Brain microvascular endothelial cell (primary cell): ENCODE measurements around the gene TNIP1.

Source experiments
- DNase-seq: peaks from one replicate; pipeline ENCODE4 v3.0.0-alpha.2; 2020
- H3K27ac ChIP-seq: fragments of 250-450 bp; sonication (Bioruptor Pico); 2 replicates; pipeline ENCODE4 v1.5.1; 2020; ENCODE audit warnings: mild to moderate bottlenecking, moderate library complexity
- H3K27me3 ChIP-seq: fragments of 250-450 bp; sonication (Bioruptor Pico); replicated peaks from 2 replicates; pipeline ENCODE4 v1.5.1; 2020; ENCODE audit warnings: mild to moderate bottlenecking
- H3K36me3 ChIP-seq: fragments of 250-450 bp; sonication (Bioruptor Pico); replicated peaks from 2 replicates; pipeline ENCODE4 v1.5.1; 2020; ENCODE audit warnings: mild to moderate bottlenecking
- H3K4me3 ChIP-seq: 2 replicates; pipeline ENCODE4 v1.5.1; 2011; ENCODE audit warnings: low read depth, mild to moderate bottlenecking, control low read depth, low read length, moderate library complexity
- CTCF ChIP-seq: IDR thresholded peaks from 2 replicates; pipeline ENCODE4 v1.5.1; 2011; ENCODE audit warnings: low read depth, mild to moderate bottlenecking, moderate library complexity, low read length, control low read depth, inconsistent platforms; ENCODE audit errors: missing control alignments
- in situ Hi-C: cut with HindIII; loops from 2 replicates; pipeline ENCODE4 v1.10.0; 2017; ENCODE audit warnings: low sequenced_read_pairs, low pct_ligation_motif_present

Gene TNIP1

GRCh38 chr5:151086905-151087360, 6.1 kb upstream of the TNIP1 start:
- DNase-seq, result no peak
- in situ Hi-C loops, result no loop called here
- Histone ChIP-seq H3K27ac (no peak overlapping the region), H3K27me3 (no peaks in the 10 kb centered on the region), H3K4me3 (no peak overlapping the region), H3K36me3 (no peaks in the 10 kb centered on the region)
- no peak for TF ChIP-seq CTCF

GRCh38 chr5:151086192-151086869, 5.5 kb upstream of the TNIP1 start:
- in situ Hi-C loops, result no loop called here
- DNase-seq, result no peak

GRCh38 chr5:151085517-151086041, 4.7 kb upstream of the TNIP1 start:
- no peak overlapping the region for H3K4me3 ChIP-seq
- DNase-seq, result no peak
- no peaks in the 10 kb centered on the region for H3K36me3 ChIP-seq
- H3K27me3 ChIP-seq, result no peaks in the 10 kb centered on the region
- in situ Hi-C loops, result no loop called here
- peak overlapping the region; percentile 18 for H3K27ac ChIP-seq
- TF ChIP-seq CTCF, result no peak

More at GRCh38 chr5:151086192-151086869, 5.5 kb upstream of the TNIP1 start:
- no peak overlapping the region for H3K27ac ChIP-seq
- H3K4me3 ChIP-seq, result no peak overlapping the region
- no peak for TF ChIP-seq CTCF
- no peaks in the 10 kb centered on the region for H3K27me3 ChIP-seq
- H3K36me3 ChIP-seq, result no peaks in the 10 kb centered on the region

- H3K4me3 ChIP-seq, result no peak overlapping the region
- in situ Hi-C loops, result no loop called here
- no peak for TF ChIP-seq CTCF
- H3K27me3 ChIP-seq, result no peaks in the 10 kb centered on the region
- H3K36me3 ChIP-seq, result no peaks in the 10 kb centered on the region
- H3K27ac ChIP-seq, result no peak overlapping the region
- DNase-seq, result no peak
These were observed 3.5 kb upstream of the TNIP1 start for GRCh38 chr5:151084363-151084762.

GRCh38 chr5:151083081-151083676, 2.3 kb upstream of the TNIP1 start:
- in situ Hi-C loops, result no loop called here
- TF ChIP-seq CTCF, result no peak
- H3K36me3 ChIP-seq, result peaks cover 4% of the 10 kb centered on the region
- H3K27me3 ChIP-seq, result no peaks in the 10 kb centered on the region
- no peak overlapping the region for H3K27ac ChIP-seq
- no peak overlapping the region for H3K4me3 ChIP-seq
- DNase-seq, result no peak
